GM12878 (cell line): ENCODE data around the gene NTM. TPM values are rescaled to one million over a fixed set of nuclear protein-coding genes. Genes with fewer than 3 reads are reported as not detected.

Experiments
- ATAC-seq: fragments of 200-7000 bp; cut with Tn5 transposase; 3 replicates; pipeline ENCODE4 v1.9.1; 2020; ENCODE audit warnings: mild to moderate bottlenecking, moderate library complexity
- BruUV-seq: library from RNA; stranded (reverse); fragments of 400-500 nt; replicated peaks from 2 replicates; lab custom pipeline; 2021; lab: Mats Ljungman, UMichigan
- CTCF ChIA-PET: fragments of 300-600 bp; sonication (Branson Sonifier 250); formaldehyde crosslinking; extraction: SDS; loops from one replicate; lab custom pipeline; 2021; ENCODE audit warnings: inconsistent platforms; lab: Yijun Ruan, JAX
- POLR2A ChIA-PET: fragments of 350-600 bp; formaldehyde crosslinking; extraction: SDS; loops from one replicate; lab custom pipeline; 2021; ENCODE audit warnings: inconsistent platforms; lab: Charles Lee
- RAD21 ChIA-PET: fragments of 300-600 bp; sonication (Branson Sonifier 250); formaldehyde crosslinking; loops from one replicate; lab custom pipeline; 2023; ENCODE audit warnings: antibody characterized with exemption; ENCODE audit not compliant: unreplicated experiment; lab: Charles Lee
- SMC1A ChIA-PET: fragments of 300-600 bp; sonication (Branson Sonifier 250); formaldehyde crosslinking; loops from one replicate; lab custom pipeline; 2023; ENCODE audit not compliant: unreplicated experiment, uncharacterized antibody; lab: Charles Lee
- DNase-seq: peaks from one replicate; pipeline ENCODE4 v3.0.0-alpha.2; 2011; ENCODE audit warnings: low read depth, low spot score
- FAIRE-seq: peaks from 3 replicates; lab custom pipeline; 2011; peaks lifted over from hg19 to GRCh38; lab: Jason Lieb, UNC
- H2AFZ ChIP-seq: 2 replicates; pipeline ENCODE4 v1.6.0; 2011; ENCODE audit warnings: low read depth, low read length, control low read depth; ENCODE audit not compliant: control insufficient read depth
- H3K27ac ChIP-seq: 2 replicates; pipeline ENCODE4 v1.5.1; 2011; ENCODE audit warnings: control low read depth; ENCODE audit not compliant: control insufficient read depth, insufficient read depth
- H3K27me3 ChIP-seq, 2 experiments: replicated peaks in 1 of 2; 2 replicates each; pipeline versions ENCODE4 v1.6.0 to v1.6.1; 2011; ENCODE audit warnings: low read length in 1 of 2; ENCODE audit not compliant: control insufficient read depth in 2 of 2, insufficient read depth in 2 of 2
- H3K36me3 ChIP-seq, 2 experiments: 2 replicates each; pipeline ENCODE4 v1.5.1; 2011; ENCODE audit warnings: low read length in 1 of 2; ENCODE audit not compliant: control insufficient read depth in 2 of 2, insufficient read depth in 2 of 2
- H3K4me1 ChIP-seq: 2 replicates; pipeline ENCODE4 v1.6.1; 2011; ENCODE audit warnings: mild to moderate bottlenecking, low read length, moderate library complexity, mixed read lengths; ENCODE audit not compliant: control insufficient read depth, insufficient read depth
- H3K4me2 ChIP-seq: 2 replicates; pipeline ENCODE4 v1.6.0; 2011; ENCODE audit warnings: control low read depth; ENCODE audit not compliant: control insufficient read depth, insufficient read depth
- H3K4me3 ChIP-seq: fragments of 200-600 bp; sonication (generic); 2 replicates; pipeline ENCODE4 v1.5.1; 2016
- H3K79me2 ChIP-seq: 2 replicates; pipeline ENCODE4 v1.6.0; 2011; ENCODE audit warnings: low read length; ENCODE audit not compliant: control insufficient read depth, insufficient read depth
- H3K9ac ChIP-seq: 2 replicates; pipeline ENCODE4 v1.8.0; 2011; ENCODE audit warnings: low read length, control low read depth, mixed read lengths; ENCODE audit not compliant: control insufficient read depth, insufficient read depth
- H3K9me3 ChIP-seq: replicated peaks from 3 replicates; pipeline ENCODE4 v1.5.1; 2011; ENCODE audit warnings: mild to moderate bottlenecking, low read length; ENCODE audit not compliant: control insufficient read depth, insufficient read depth
- H4K20me1 ChIP-seq: 2 replicates; pipeline ENCODE4 v1.6.0; 2011; ENCODE audit not compliant: control insufficient read depth, insufficient read depth
- E2F4 ChIP-seq: IDR thresholded peaks from 2 replicates; pipeline ENCODE4 v1.6.1; 2012; ENCODE audit warnings: low read depth, low read length, improper control_type of control experiment
- FOXK2 ChIP-seq: fragments of 450-650 bp; IDR thresholded peaks from 2 replicates; pipeline ENCODE4 v1.6.1; 2017; ENCODE audit warnings: mild to moderate bottlenecking, moderate library complexity
- IKZF2 ChIP-seq, 2 experiments: fragments of 450-650 bp; IDR thresholded peaks; 2 replicates each; pipeline ENCODE4 v1.6.1; 2017; ENCODE audit warnings: mild to moderate bottlenecking in 2 of 2, moderate library complexity in 2 of 2
- MTA2 ChIP-seq: fragments of 450-650 bp; IDR thresholded peaks from 2 replicates; pipeline ENCODE4 v1.6.1; 2016; ENCODE audit warnings: low read depth, mild to moderate bottlenecking, moderate library complexity
- MTA3 ChIP-seq: IDR thresholded peaks from 2 replicates; pipeline ENCODE4 v1.6.1; 2012; ENCODE audit warnings: low read length, inconsistent platforms, borderline replicate concordance
- RELB ChIP-seq: fragments of 450-650 bp; IDR thresholded peaks from 2 replicates; pipeline ENCODE4 v1.6.1; 2017; ENCODE audit warnings: low read depth, mild to moderate bottlenecking, moderate library complexity
- SREBF2 ChIP-seq: IDR thresholded peaks from 2 replicates; pipeline ENCODE4 v1.6.1; 2012; ENCODE audit warnings: mild to moderate bottlenecking, low read length
- TCF7 ChIP-seq: IDR thresholded peaks from 2 replicates; pipeline ENCODE4 v1.6.1; 2014; ENCODE audit warnings: antibody characterized with exemption, borderline replicate concordance
- ZBTB40 ChIP-seq: fragments of 450-650 bp; IDR thresholded peaks from 2 replicates; pipeline ENCODE4 v1.6.1; 2016; ENCODE audit warnings: mild to moderate bottlenecking, moderate library complexity, borderline replicate concordance
- ZNF274 ChIP-seq: IDR thresholded peaks from one replicate; pipeline ENCODE4 v1.8.0; 2011; ENCODE audit not compliant: insufficient read length, insufficient read depth
- ZNF384 ChIP-seq: IDR thresholded peaks from 2 replicates; pipeline ENCODE4 v1.6.1; 2012; ENCODE audit warnings: low read depth, mild to moderate bottlenecking, low read length, improper control_type of control experiment, borderline replicate concordance
- ZNF592 ChIP-seq: fragments of 450-650 bp; IDR thresholded peaks from 2 replicates; pipeline ENCODE4 v1.6.1; 2017; ENCODE audit warnings: mild to moderate bottlenecking, moderate library complexity
- ZSCAN29 ChIP-seq: fragments of 450-650 bp; IDR thresholded peaks from 2 replicates; pipeline ENCODE4 v1.6.1; 2017; ENCODE audit warnings: mild to moderate bottlenecking, moderate library complexity
- WGBS: methylation state at CpG from one replicate; pipeline ENCODE4 v1.1.6; 2016; ENCODE audit warnings: low lambda C conversion rate; ENCODE audit not compliant: insufficient replicate concordance, insufficient coverage; ENCODE audit errors: missing lambda C conversion rate; 5-methylcytosine and 5-hydroxymethylcytosine counted together
- in situ Hi-C: fragments of 300-500 bp; cut with MboI; formaldehyde crosslinking; loops from 9 replicates; pipeline ENCODE4 v1.14.3; 2018; ENCODE audit warnings: mixed read lengths
- intact Hi-C: fragments of 100-400 bp; cut with micrococcal nuclease; formaldehyde crosslinking; loops from one replicate; pipeline ENCODE4 v1.14.2; 2022; ENCODE audit not compliant: unreplicated experiment
- polyA plus RNA-seq, 11 experiments: library from polyadenylated mRNA; depleted of rRNA in 4 of 11; unstranded in 6 of 11; stranded (reverse) in 5 of 11; fragments of >200 nt; fragmentation: Nextera tagmentation in 4 of 11; fragmentation: Illumina TruSeq in 1 of 11; extraction: Ambion mirVana in 4 of 11; extraction: Trizol in 1 of 11; gene quantifications; 1 replicate in 1 of 11; 2 replicates in 10 of 11; pipeline versions ENCODE4 v1.2.1 to v1.2.3, GENCODE V29; 2011 to 2016; ENCODE audit warnings: inconsistent platforms in 2 of 11, missing spikeins in 2 of 11, low read depth in 1 of 11
- total RNA-seq, 4 experiments: library from RNA; depleted of rRNA in 3 of 4; stranded (reverse); fragments of >200 nt in 3 of 4; fragmentation: Illumina TruSeq in 1 of 4; extraction: Trizol in 1 of 4; gene quantifications; 2 replicates each; pipeline versions ENCODE4 v1.2.1 to v1.2.3, GENCODE V29; 2013 to 2021

The NTM gene
- total and polyA plus RNA-seq, 10 of the 15 experiments (the other 5 are each of a cell fraction or from before 2014, with no cell fraction given) = not detected

GRCh38 chr11:131938351-131938751, 567.9 kb downstream of the NTM start:
- intact Hi-C loops (no loop called here), in situ Hi-C loops (no loop called here)
- CTCF ChIA-PET = interaction anchor here (1.4 to 3.0 kb wide), 3 partner anchors 46 to 188 kb away, joined by 4 to 12 read pairs (median 6); no protein-coding TSS in a partner anchor
- H3K27me3 ChIP-seq = peaks cover 2 to 4% of the 10 kb centered on the region in 2 experiments; a peak in 2 of 4 replicates
- H3K9me3 ChIP-seq = no peaks in the 10 kb centered on the region
- H3K4me3 ChIP-seq = no peak overlapping the region
- no peak overlapping the region; the same call in 1 of the 2 replicates for H2AFZ ChIP-seq
- BruUV-seq = no TSS peak
- ATAC-seq = peak; percentile 97
- DNase-seq = peak; percentile 12
- H4K20me1 ChIP-seq = no peaks in the 10 kb centered on the region
- H3K4me1 ChIP-seq = peaks cover 6% of the 10 kb centered on the region
- no peak overlapping the region for H3K9ac ChIP-seq
- no peak overlapping the region for H3K4me2 ChIP-seq
- RAD21 ChIA-PET = interaction anchor here (1.0 to 1.3 kb wide), 2 partner anchors 70 to 87 kb away, joined by 3 to 4 read pairs; no protein-coding TSS in a partner anchor
- 23% methylated on average over 6 of the region's 6 CpGs for WGBS
- POLR2A ChIA-PET = no interaction called here
- no peak for FAIRE-seq
- no peaks in the 10 kb centered on the region for H3K36me3 ChIP-seq
- no peak overlapping the region for H3K27ac ChIP-seq
- SMC1A ChIA-PET = interaction anchor here (1.6 kb wide), 1 partner anchor 70 kb away, joined by 7 read pairs; no protein-coding TSS in a partner anchor
- H3K79me2 ChIP-seq = no peaks in the 10 kb centered on the region
- no peak for TF ChIP-seq ZNF274
- no peak for TF ChIP-seq ZNF384
- no peak for TF ChIP-seq FOXK2
- no peak for TF ChIP-seq RELB
- TF ChIP-seq ZSCAN29 = no peak
- no peak for TF ChIP-seq ZBTB40
- no peak for TF ChIP-seq SREBF2
- TF ChIP-seq E2F4 = no peak
- no peak for TF ChIP-seq ZNF592
- TF ChIP-seq MTA3 = no peak
- peak in 1 of 2 experiments; percentile 44; a peak in 1 of 4 replicates for TF ChIP-seq IKZF2 (IDR thresholded peaks at IDR 0.05)
- no peak for TF ChIP-seq TCF7
- peak; percentile 26; the same call in 1 of the 2 replicates for TF ChIP-seq MTA2
